ENCODE data around the gene CPD. TPM values are rescaled to one million over a fixed set of nuclear protein-coding genes. Genes with fewer than 3 reads are reported as not detected.
A peak's percentile ranks its signal among the peaks of the same experiment; 100 is the strongest.

CPD gene
- total and polyA plus RNA-seq, 2 of the 13 experiments (the other 11 are each of a cell fraction or from before 2014, with no cell fraction given) = 46.1 to 72.3 TPM

DNA sequence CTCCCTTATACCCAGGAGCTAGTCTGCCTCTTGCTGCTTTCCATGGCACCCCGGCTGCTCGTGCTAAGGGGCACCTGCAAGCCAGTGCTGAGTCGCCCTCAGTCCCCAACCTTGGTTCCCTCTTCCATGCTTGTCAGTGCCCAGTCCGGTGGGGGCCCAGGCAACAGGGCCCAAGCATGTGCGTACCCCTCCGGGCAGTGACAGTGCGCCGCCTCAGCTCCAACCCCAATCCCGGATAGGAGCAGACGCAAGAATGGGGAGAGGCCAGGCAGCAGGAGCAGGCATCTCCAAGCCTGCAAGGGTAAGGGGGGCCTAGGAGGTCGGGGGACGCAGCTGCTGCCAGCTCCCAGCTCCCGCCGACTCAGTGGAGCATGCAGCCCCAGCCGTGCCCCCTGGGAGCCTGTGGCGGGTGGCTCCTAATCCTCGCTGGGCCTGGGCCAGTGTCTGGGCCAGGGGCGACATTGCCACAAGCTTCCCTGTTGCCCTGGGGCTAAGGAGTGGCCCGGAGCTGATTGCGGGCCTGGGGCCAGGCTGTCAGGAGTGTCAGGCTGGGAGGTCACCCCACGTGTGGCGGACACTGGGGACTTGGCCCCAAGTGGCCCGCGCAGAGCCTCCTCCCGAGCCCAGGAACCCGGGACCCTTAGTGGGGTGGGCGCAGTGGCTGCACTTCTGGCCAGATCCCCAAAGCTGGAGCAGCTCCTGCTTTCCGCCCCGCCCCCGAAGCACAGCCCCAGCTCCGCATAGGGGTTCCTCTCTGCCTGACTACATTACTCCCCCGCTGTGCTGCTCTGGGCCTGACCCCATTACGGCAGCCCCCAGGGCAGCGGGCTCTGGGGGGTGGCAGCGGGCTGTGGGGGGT, 9.8 kb downstream of the CPD start:
- H3K9me3 ChIP-seq (ENCODE audit: low read length) = no peaks in the 10 kb centered on the region
- no peak overlapping the region for H3K9ac ChIP-seq (ENCODE audit: insufficient read depth, low read depth, low read length)
- TF ChIP-seq RBFOX2 (IDR thresholded peaks at IDR 0.05; ENCODE audit: low read depth, low read length) (peak; percentile 70; the same call in 1 of the 2 replicates), AGO2 (optimal IDR thresholded peaks at IDR 0.05; ENCODE audit: low read depth, low read length) (peak; percentile 69), YEATS2 (CRISPR knock-in tag; IDR thresholded peaks at IDR 0.05; ENCODE audit: borderline replicate concordance) (no peak), FLYWCH1 (CRISPR knock-in tag; IDR thresholded peaks at IDR 0.05) (no peak)
- TF ChIP-seq, protein P1, sequence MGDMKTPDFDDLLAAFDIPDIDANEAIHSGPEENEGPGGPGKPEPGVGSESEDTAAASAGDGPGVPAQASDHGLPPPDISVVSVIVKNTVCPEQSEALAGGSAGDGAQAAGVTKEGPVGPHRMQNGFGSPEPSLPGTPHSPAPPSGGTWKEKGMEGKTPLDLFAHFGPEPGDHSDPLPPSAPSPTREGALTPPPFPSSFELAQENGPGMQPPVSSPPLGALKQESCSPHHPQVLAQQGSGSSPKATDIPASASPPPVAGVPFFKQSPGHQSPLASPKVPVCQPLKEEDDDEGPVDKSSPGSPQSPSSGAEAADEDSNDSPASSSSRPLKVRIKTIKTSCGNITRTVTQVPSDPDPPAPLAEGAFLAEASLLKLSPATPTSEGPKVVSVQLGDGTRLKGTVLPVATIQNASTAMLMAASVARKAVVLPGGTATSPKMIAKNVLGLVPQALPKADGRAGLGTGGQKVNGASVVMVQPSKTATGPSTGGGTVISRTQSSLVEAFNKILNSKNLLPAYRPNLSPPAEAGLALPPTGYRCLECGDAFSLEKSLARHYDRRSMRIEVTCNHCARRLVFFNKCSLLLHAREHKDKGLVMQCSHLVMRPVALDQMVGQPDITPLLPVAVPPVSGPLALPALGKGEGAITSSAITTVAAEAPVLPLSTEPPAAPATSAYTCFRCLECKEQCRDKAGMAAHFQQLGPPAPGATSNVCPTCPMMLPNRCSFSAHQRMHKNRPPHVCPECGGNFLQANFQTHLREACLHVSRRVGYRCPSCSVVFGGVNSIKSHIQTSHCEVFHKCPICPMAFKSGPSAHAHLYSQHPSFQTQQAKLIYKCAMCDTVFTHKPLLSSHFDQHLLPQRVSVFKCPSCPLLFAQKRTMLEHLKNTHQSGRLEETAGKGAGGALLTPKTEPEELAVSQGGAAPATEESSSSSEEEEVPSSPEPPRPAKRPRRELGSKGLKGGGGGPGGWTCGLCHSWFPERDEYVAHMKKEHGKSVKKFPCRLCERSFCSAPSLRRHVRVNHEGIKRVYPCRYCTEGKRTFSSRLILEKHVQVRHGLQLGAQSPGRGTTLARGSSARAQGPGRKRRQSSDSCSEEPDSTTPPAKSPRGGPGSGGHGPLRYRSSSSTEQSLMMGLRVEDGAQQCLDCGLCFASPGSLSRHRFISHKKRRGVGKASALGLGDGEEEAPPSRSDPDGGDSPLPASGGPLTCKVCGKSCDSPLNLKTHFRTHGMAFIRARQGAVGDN (CRISPR knock-in tag; IDR thresholded peaks at IDR 0.05) = peak; percentile 8; the same call in 1 of the 2 replicates
- no peak overlapping the region for H3K4me2 ChIP-seq (ENCODE audit: low read depth, low read length)
- no peak overlapping the region for H2AFZ ChIP-seq (ENCODE audit: low read length)
- peaks cover 22% of the 10 kb centered on the region for H3K4me1 ChIP-seq (ENCODE audit: insufficient read depth, low read length)
- H3K4me3 ChIP-seq (replicated peaks in 1 of 3; ENCODE audit: insufficient read depth in 1 of 3, low read depth in 2 of 3, low read length in 3 of 3) = no peak overlapping the region
- no peak for FAIRE-seq
- no peak for DNase-seq (ENCODE audit: low spot score)
- CTCF ChIA-PET (ENCODE audit: low intra/inter-chr PET ratio, low total read pairs) = no interaction called here
- in situ Hi-C loops (cut with HindIII; ENCODE audit: extremely low pct_ligation_motif_present, low pct_unique_long_range_greater_than_20kb) = no loop called here
- 100% methylated on average over 14 of the region's 35 CpGs for WGBS (ENCODE audit: low lambda C conversion rate)
- no peak overlapping the region for H3K27ac ChIP-seq (ENCODE audit: extremely low read length, insufficient read depth, low read length)
- peaks cover under 1% of the 10 kb centered on the region; the same call in 1 of the 2 replicates for H4K20me1 ChIP-seq (ENCODE audit: insufficient read depth, low read length)
- H3K27me3 ChIP-seq (ENCODE audit: control insufficient read depth in 1 of 2, insufficient read depth in 2 of 2, low read length in 2 of 2) = no peaks in the 10 kb centered on the region
- intact Hi-C loops (cut with micrococcal nuclease; ENCODE audit: unreplicated experiment) = no loop called here
- no peak for ATAC-seq
- peaks cover 6 to 69% of the 10 kb centered on the region in 2 experiments for H3K36me3 ChIP-seq (replicated peaks in 1 of 2; ENCODE audit: control insufficient read depth in 1 of 2, insufficient read depth in 2 of 2, low read length in 2 of 2)
- H3K79me2 ChIP-seq (ENCODE audit: insufficient read depth, low read length) = peaks cover 39% of the 10 kb centered on the region
- BruUV-seq (replicated peaks) = no TSS peak
- POLR2A ChIA-PET = interaction anchor here (1.0 to 2.0 kb wide), 2 partner anchors 12 to 48 kb away, joined by 3 to 4 read pairs; no protein-coding TSS in a partner anchor
